HG02763 (cell line): ENCODE measurements around the gene HMHB1.

Experiments
- ATAC-seq: cut with Tn5 transposase; IDR thresholded peaks from one replicate; pipeline ENCODE4 v1.9.1; 2021; ENCODE audit warnings: mild to moderate bottlenecking, moderate library complexity; ENCODE audit not compliant: unreplicated experiment

HMHB1 gene

GRCh38 chr5:143865426-143866025 lies 53.6 kb downstream of the HMHB1 start:
- no peak for ATAC-seq
